Ishikawa (cell line): ENCODE measurements around the gene ANKRD66.

Source experiments
- CEBPB ChIP-seq: IDR thresholded peaks from 2 replicates; pipeline ENCODE4 v1.6.1; 2012
- CREB1 ChIP-seq: IDR thresholded peaks from 2 replicates; pipeline ENCODE4 v1.6.1; 2012; ENCODE audit warnings: low read depth
- EGR1 ChIP-seq: IDR thresholded peaks from 2 replicates; pipeline ENCODE4 v1.6.1; 2012
- EP300 ChIP-seq: IDR thresholded peaks from 2 replicates; pipeline ENCODE4 v1.6.1; 2012; ENCODE audit warnings: borderline replicate concordance
- FOXM1 ChIP-seq: IDR thresholded peaks from 2 replicates; pipeline ENCODE4 v1.6.1; 2012; ENCODE audit warnings: low read depth, borderline replicate concordance
- NFIC ChIP-seq: IDR thresholded peaks from 2 replicates; pipeline ENCODE4 v1.6.1; 2012
- RAD21 ChIP-seq: IDR thresholded peaks from 2 replicates; pipeline ENCODE4 v1.6.1; 2012; ENCODE audit warnings: low read depth
- TAF1 ChIP-seq: IDR thresholded peaks from 2 replicates; pipeline ENCODE4 v1.6.1; 2012; ENCODE audit warnings: low read depth, mild to moderate bottlenecking
- TCF12 ChIP-seq: IDR thresholded peaks from 2 replicates; pipeline ENCODE4 v1.6.1; 2012; ENCODE audit warnings: low read depth
- TEAD4 ChIP-seq: IDR thresholded peaks from 2 replicates; pipeline ENCODE4 v1.6.1; 2012
- YY1 ChIP-seq: IDR thresholded peaks from 2 replicates; pipeline ENCODE4 v1.6.1; 2012; ENCODE audit warnings: low read depth
- ZBTB7A ChIP-seq: IDR thresholded peaks from 2 replicates; pipeline ENCODE4 v1.6.1; 2012; ENCODE audit warnings: low read depth
- TF ChIP-seq, protein P1 (sequence below): IDR thresholded peaks from 2 replicates; pipeline ENCODE4 v1.6.1; 2012
- TF ChIP-seq, protein P2 (sequence below): IDR thresholded peaks from 2 replicates; pipeline ENCODE4 v1.6.1; 2012; ENCODE audit warnings: low read depth, mild to moderate bottlenecking
- TF ChIP-seq, protein P3 (sequence below): IDR thresholded peaks from 2 replicates; pipeline ENCODE4 v1.6.1; 2012

Gene ANKRD66

DNA sequence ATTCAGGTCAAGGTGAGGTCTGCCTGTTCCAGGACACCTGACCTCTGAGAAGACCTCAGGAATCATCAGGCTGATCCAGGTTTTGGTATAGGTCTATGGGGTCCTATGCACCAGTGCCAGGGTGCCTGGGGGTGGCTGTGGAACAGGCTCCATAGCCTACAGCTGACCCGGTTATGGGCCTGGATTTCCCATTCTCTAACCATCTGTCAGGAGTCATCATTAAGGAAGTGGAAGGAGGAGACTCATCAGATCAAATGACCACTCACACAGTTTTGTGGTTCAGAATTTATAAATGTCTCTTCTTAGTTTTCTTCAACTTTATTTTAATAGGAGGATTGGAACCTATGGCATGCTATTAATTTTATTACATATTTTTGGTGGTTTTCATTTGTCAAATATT lies 26.3 kb upstream of the ANKRD66 start:
- TF ChIP-seq, protein P1, sequence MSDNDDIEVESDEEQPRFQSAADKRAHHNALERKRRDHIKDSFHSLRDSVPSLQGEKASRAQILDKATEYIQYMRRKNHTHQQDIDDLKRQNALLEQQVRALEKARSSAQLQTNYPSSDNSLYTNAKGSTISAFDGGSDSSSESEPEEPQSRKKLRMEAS: no peak
- TF ChIP-seq CREB1 (no peak), YY1 (no peak), EP300 (no peak), ZBTB7A (no peak), TEAD4 (no peak), TCF12 (no peak), TAF1 (no peak), FOXM1 (no peak), CEBPB (no peak), EGR1 (no peak)
- TF ChIP-seq, protein P2, sequence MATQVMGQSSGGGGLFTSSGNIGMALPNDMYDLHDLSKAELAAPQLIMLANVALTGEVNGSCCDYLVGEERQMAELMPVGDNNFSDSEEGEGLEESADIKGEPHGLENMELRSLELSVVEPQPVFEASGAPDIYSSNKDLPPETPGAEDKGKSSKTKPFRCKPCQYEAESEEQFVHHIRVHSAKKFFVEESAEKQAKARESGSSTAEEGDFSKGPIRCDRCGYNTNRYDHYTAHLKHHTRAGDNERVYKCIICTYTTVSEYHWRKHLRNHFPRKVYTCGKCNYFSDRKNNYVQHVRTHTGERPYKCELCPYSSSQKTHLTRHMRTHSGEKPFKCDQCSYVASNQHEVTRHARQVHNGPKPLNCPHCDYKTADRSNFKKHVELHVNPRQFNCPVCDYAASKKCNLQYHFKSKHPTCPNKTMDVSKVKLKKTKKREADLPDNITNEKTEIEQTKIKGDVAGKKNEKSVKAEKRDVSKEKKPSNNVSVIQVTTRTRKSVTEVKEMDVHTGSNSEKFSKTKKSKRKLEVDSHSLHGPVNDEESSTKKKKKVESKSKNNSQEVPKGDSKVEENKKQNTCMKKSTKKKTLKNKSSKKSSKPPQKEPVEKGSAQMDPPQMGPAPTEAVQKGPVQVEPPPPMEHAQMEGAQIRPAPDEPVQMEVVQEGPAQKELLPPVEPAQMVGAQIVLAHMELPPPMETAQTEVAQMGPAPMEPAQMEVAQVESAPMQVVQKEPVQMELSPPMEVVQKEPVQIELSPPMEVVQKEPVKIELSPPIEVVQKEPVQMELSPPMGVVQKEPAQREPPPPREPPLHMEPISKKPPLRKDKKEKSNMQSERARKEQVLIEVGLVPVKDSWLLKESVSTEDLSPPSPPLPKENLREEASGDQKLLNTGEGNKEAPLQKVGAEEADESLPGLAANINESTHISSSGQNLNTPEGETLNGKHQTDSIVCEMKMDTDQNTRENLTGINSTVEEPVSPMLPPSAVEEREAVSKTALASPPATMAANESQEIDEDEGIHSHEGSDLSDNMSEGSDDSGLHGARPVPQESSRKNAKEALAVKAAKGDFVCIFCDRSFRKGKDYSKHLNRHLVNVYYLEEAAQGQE: no peak

DNA sequence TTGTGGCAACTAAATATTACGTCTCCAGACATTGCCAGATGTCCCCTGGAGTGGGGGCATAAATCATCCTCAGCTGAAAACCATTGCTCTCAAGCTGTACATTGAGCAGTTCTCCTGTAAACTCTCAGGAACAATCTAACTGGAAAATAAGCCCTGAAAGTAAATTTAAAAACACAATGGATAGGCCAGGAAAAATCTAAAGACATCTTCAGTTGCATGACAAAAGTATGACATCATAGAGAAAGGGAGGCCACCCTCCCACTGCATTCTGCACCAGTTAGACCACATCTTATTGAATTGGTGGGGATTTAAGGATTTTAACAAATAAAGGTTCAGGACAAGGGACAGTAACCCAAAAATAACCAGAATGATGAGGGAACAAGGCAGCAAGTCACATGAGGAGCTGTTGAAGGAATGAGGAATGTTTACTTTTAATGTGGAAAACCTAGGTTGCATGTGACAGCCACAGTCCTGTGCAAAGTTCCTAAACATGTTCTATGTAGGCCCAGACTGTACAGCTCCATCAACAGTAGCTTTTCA lies 16.9 kb upstream of the ANKRD66 start:
- TF ChIP-seq, protein P2: peak; percentile 49; the same call in 1 of the 2 replicates
- TF ChIP-seq, protein P1: no peak
- TF ChIP-seq NFIC (no peak), CEBPB (no peak), TEAD4 (no peak), CREB1 (no peak)

DNA sequence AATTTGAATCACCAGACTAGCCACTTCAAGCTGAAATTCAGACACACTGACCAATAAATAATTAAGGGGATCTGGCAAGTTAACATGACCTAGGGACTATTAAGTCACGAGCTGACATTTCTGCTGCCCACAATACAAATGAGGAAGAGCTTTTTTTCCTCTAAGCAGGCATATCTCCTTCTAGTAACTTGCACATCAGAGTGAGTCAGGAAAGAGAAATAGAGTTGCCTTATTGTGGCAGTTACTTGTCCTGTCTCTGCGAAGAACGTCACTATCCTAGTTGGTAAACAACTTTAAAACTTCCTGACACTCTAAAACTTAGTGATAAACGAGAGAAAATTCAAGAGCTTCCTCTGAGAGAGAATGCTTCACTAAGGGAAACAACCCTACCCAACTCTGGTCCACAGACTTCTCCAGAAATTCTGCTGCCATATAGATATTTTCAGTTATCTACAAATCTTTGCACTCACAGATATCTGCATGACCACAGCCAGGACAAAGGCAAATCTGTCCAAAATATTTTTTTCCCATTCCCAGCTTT lies 15.7 kb upstream of the ANKRD66 start:
- TF ChIP-seq, protein P1: no peak
- TF ChIP-seq EGR1: no peak
- no peak for TF ChIP-seq EP300
- no peak for TF ChIP-seq YY1
- TF ChIP-seq FOXM1: no peak
- TF ChIP-seq, protein P3, sequence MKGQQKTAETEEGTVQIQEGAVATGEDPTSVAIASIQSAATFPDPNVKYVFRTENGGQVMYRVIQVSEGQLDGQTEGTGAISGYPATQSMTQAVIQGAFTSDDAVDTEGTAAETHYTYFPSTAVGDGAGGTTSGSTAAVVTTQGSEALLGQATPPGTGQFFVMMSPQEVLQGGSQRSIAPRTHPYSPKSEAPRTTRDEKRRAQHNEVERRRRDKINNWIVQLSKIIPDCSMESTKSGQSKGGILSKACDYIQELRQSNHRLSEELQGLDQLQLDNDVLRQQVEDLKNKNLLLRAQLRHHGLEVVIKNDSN: no peak
- TF ChIP-seq ZBTB7A: no peak
- no peak for TF ChIP-seq NFIC
- TF ChIP-seq TAF1: no peak
- no peak for TF ChIP-seq CEBPB
- TF ChIP-seq TEAD4: no peak
- no peak for TF ChIP-seq RAD21
- no peak for TF ChIP-seq CREB1
- TF ChIP-seq, protein P2: no peak
- TF ChIP-seq TCF12: no peak

DNA sequence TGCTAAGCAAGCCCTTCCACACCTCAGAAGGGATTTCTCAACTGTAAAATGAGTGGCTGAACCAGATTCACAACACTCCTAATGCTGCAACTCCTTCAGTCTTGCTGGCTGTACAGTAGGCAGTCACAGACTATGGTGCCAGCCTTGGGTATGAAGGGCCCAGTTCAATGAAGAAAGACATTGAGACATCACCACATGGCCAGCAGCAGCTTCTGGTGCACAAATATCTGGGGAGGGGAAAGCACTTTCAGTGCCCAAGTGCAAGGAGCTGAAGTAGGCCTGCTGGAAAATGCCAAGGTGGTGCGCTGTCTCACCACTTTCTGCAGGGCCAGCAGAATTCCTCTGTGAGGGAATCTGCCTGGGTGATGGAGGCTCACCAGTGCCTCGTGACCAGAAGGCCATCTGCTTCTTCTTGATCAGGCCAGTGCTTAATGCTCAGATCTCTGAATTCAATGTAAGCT lies 13.4 kb upstream of the ANKRD66 start:
- TF ChIP-seq EGR1 (no peak), NFIC (no peak), TCF12 (no peak), RAD21 (no peak), TEAD4 (no peak), CREB1 (no peak), TAF1 (no peak), EP300 (no peak), CEBPB (no peak)
- TF ChIP-seq, protein P3: no peak
- TF ChIP-seq, protein P1: no peak
